BE2C (cell line): ENCODE data around the gene BNIP3.
"Not testable (repeated sequence)": the region's sequence is repeated elsewhere in the genome, so short reads cannot be mapped to it uniquely, and the experiment has no call there.

ENCODE experiments used
- DNase-seq: peaks from one replicate; pipeline ENCODE4 v3.0.0-alpha.2; 2020
- H3K27me3 ChIP-seq: fragments of 250-450 bp; sonication (Bioruptor Pico); 2 replicates; pipeline ENCODE4 v1.5.1; 2020; ENCODE audit warnings: mild to moderate bottlenecking
- H3K36me3 ChIP-seq: fragments of 250-450 bp; sonication (Bioruptor Pico); 2 replicates; pipeline ENCODE4 v1.5.1; 2020; ENCODE audit warnings: mild to moderate bottlenecking
- H3K4me1 ChIP-seq: fragments of 250-450 bp; sonication (Bioruptor Pico); 2 replicates; pipeline ENCODE4 v1.5.1; 2020
- H3K4me3 ChIP-seq: 2 replicates; pipeline ENCODE4 v1.5.1; 2011; ENCODE audit warnings: low read depth, low read length
- H3K9me3 ChIP-seq: fragments of 250-450 bp; sonication (Bioruptor Pico); 2 replicates; pipeline ENCODE4 v1.5.1; 2020
- CTCF ChIP-seq: IDR thresholded peaks from 2 replicates; pipeline ENCODE4 v1.5.1; 2012; ENCODE audit warnings: mild to moderate bottlenecking, low read depth, low read length

The BNIP3 gene

GRCh38 chr10:131925011-131925649, 56.6 kb downstream of the BNIP3 start:
- H3K36me3 ChIP-seq, result no peaks in the 10 kb centered on the region
- H3K9me3 ChIP-seq, result no peaks in the 10 kb centered on the region
- DNase-seq, result no peak
- H3K4me1 ChIP-seq, result no peaks in the 10 kb centered on the region
- no peak overlapping the region for H3K4me3 ChIP-seq
- no peaks in the 10 kb centered on the region for H3K27me3 ChIP-seq
- TF ChIP-seq CTCF, result no peak

GRCh38 chr10:131923038-131923756, 58.5 kb downstream of the BNIP3 start:
- Histone ChIP-seq H3K36me3 (no peaks in the 10 kb centered on the region), H3K9me3 (no peaks in the 10 kb centered on the region), H3K4me3 (no peak overlapping the region), H3K27me3 (no peaks in the 10 kb centered on the region), H3K4me1 (no peaks in the 10 kb centered on the region)
- TF ChIP-seq CTCF, result no peak
- no peak for DNase-seq

GRCh38 chr10:131921184-131921583, 60.5 kb downstream of the BNIP3 start:
- Histone ChIP-seq H3K4me1 (no peaks in the 10 kb centered on the region), H3K27me3 (no peaks in the 10 kb centered on the region), H3K36me3 (no peaks in the 10 kb centered on the region), H3K4me3 (no peak overlapping the region), H3K9me3 (no peaks in the 10 kb centered on the region)
- no peak for TF ChIP-seq CTCF
- no peak for DNase-seq

- DNase-seq, result no peak
- Histone ChIP-seq H3K36me3 (no peaks in the 10 kb centered on the region), H3K4me1 (no peaks in the 10 kb centered on the region), H3K27me3 (no peaks in the 10 kb centered on the region), H3K4me3 (no peak overlapping the region), H3K9me3 (no peaks in the 10 kb centered on the region)
- TF ChIP-seq CTCF, result no peak
Measured at GRCh38 chr10:131920693-131921092, 61.0 kb downstream of the BNIP3 start.

- no peak overlapping the region for H3K4me3 ChIP-seq
- no peaks in the 10 kb centered on the region for H3K4me1 ChIP-seq
- no peaks in the 10 kb centered on the region for H3K9me3 ChIP-seq
- no peaks in the 10 kb centered on the region for H3K36me3 ChIP-seq
- no peak for DNase-seq
- no peak for TF ChIP-seq CTCF
- no peaks in the 10 kb centered on the region for H3K27me3 ChIP-seq
Measured at GRCh38 chr10:131920151-131920550, 61.6 kb downstream of the BNIP3 start.

- not testable (repeated sequence) for DNase-seq, H3K36me3 ChIP-seq, H3K4me3 ChIP-seq
Measured at GRCh38 chr10:131919461-131919860, 62.3 kb downstream of the BNIP3 start.

More at GRCh38 chr10:131919461-131919860, 62.3 kb downstream of the BNIP3 start:
- not testable (repeated sequence) for H3K27me3 ChIP-seq, H3K9me3 ChIP-seq, H3K4me1 ChIP-seq
